Glutamatergic neuron (in vitro differentiated cells): ENCODE results near the gene NOXO1. TPM values are rescaled to one million over a fixed set of nuclear protein-coding genes. Genes with fewer than 3 reads are reported as not detected.
"Not testable (repeated sequence)": the region's sequence is repeated elsewhere in the genome, so short reads cannot be mapped to it uniquely, and the experiment has no call there.

Experiments
- DNase-seq: peaks from one replicate; pipeline ENCODE4 v3.0.0; 2022
- H3K27ac Mint-ChIP-seq: one replicate; pipeline ENCODE4 v1.8.0; 2020; ENCODE audit warnings: mild to moderate bottlenecking, mixed read lengths, inconsistent platforms; ENCODE audit not compliant: unreplicated experiment
- H3K27me3 Mint-ChIP-seq: one replicate; pipeline ENCODE4 v1.8.0; 2020; ENCODE audit warnings: mild to moderate bottlenecking, moderate library complexity, mixed read lengths, inconsistent platforms; ENCODE audit not compliant: unreplicated experiment
- H3K36me3 Mint-ChIP-seq: one replicate; pipeline ENCODE4 v1.8.0; 2020; ENCODE audit warnings: mild to moderate bottlenecking, mixed read lengths, inconsistent platforms; ENCODE audit not compliant: unreplicated experiment
- H3K4me1 Mint-ChIP-seq: one replicate; pipeline ENCODE4 v1.8.0; 2020; ENCODE audit warnings: mild to moderate bottlenecking, low read depth, mixed read lengths, inconsistent platforms; ENCODE audit not compliant: unreplicated experiment
- H3K4me3 Mint-ChIP-seq: one replicate; pipeline ENCODE4 v1.8.0; 2020; ENCODE audit warnings: mild to moderate bottlenecking, mixed read lengths, inconsistent platforms; ENCODE audit not compliant: unreplicated experiment
- H3K9me3 Mint-ChIP-seq: one replicate; pipeline ENCODE4 v1.8.0; 2020; ENCODE audit warnings: mild to moderate bottlenecking, moderate library complexity, mixed read lengths, inconsistent platforms; ENCODE audit not compliant: unreplicated experiment
- CTCF ChIP-seq: fragments of 200-600 bp; sonication (generic); IDR thresholded peaks from one replicate; pipeline ENCODE4 v1.5.0; 2021; ENCODE audit not compliant: partially characterized antibody, unreplicated experiment
- total RNA-seq: library from RNA; stranded (reverse); fragmentation: NEBNext Ultra II Directional; extraction: Animal tissue kit (Norgen Biotek cat#: 25700); gene quantifications from one replicate; pipeline ENCODE4 v1.2.1, GENCODE V29; 2021; ENCODE audit not compliant: unreplicated experiment

Gene NOXO1
- total RNA-seq, 1 donor from 2014 or later: 1.3 TPM

DNA sequence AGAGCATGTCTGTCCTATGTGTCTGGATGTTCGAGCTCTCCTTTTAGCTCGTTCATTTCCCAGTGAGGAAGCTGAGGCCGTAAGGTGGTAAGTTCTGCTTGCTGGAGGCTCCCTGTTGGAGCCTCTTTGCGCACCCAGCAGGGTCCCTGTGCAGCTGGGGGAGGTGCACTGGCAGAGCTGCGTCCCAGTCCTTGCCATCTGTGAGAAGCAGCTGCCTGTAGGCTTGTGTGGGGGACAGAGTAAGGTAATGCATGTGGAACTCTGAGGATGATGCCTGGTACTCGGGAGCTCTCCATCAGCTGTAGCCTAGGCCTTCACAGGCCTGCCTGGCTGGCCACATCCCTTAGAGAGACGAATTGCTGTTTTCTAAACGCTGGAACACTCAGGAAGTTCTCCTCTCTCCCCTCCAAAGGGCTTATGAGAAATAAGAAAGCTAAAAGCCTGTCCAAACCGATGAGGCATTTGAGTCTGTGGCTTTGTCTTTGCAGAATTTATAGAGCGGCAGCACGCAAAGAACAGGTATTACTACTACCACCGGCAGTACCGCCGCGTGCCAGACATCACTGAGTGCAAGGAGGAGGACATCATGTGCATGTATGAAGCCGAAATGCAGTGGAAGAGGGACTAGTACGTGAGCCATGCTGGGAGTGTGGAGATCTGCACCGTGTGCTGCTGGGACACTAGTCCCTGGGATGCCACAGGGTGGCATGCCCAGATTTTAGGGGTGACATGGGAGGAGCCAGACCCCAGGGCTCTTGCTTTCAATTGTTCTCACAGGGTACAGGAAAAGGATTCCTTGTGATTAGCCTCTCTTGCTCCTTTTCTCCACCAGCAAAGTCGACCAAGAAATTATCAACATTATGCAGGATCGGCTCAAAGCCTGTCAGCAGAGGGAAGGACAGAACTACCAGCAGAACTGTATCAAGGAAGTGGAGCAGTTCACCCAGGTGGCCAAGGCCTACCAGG, 20.3 kb downstream of the NOXO1 start:
- peaks cover 13% of the 10 kb centered on the region for H3K27me3 Mint-ChIP-seq
- no peak for TF ChIP-seq CTCF
- H3K9me3 Mint-ChIP-seq: peaks cover 19% of the 10 kb centered on the region
- peak overlapping the region; percentile 76 for H3K27ac Mint-ChIP-seq
- peak overlapping the region; percentile 90 for H3K4me3 Mint-ChIP-seq
- peak; percentile 71 for DNase-seq
- peaks cover 18% of the 10 kb centered on the region for H3K4me1 Mint-ChIP-seq
- no peaks in the 10 kb centered on the region for H3K36me3 Mint-ChIP-seq

- no peaks in the 10 kb centered on the region for H3K36me3 Mint-ChIP-seq
- H3K27me3 Mint-ChIP-seq: peaks cover 8% of the 10 kb centered on the region
- H3K27ac Mint-ChIP-seq: peak within 1 kb of the TSS; percentile 82
- peak; percentile 96 for DNase-seq
- peak within 1 kb of the TSS; percentile 90 for H3K4me3 Mint-ChIP-seq
- peaks cover 18% of the 10 kb centered on the region for H3K4me1 Mint-ChIP-seq
- TF ChIP-seq CTCF: peak; percentile 38
- peaks cover 16% of the 10 kb centered on the region for H3K9me3 Mint-ChIP-seq
These were observed 21.8 kb downstream of the NOXO1 start, which contains the start of gene NDUFB10 for GRCh38 chr16:1959269-1960039. Gene NDUFB10, plus strand, starts transcription at chr16:1959538. Its CDS starts 87 bp downstream, at chr16:1959625.

DNA sequence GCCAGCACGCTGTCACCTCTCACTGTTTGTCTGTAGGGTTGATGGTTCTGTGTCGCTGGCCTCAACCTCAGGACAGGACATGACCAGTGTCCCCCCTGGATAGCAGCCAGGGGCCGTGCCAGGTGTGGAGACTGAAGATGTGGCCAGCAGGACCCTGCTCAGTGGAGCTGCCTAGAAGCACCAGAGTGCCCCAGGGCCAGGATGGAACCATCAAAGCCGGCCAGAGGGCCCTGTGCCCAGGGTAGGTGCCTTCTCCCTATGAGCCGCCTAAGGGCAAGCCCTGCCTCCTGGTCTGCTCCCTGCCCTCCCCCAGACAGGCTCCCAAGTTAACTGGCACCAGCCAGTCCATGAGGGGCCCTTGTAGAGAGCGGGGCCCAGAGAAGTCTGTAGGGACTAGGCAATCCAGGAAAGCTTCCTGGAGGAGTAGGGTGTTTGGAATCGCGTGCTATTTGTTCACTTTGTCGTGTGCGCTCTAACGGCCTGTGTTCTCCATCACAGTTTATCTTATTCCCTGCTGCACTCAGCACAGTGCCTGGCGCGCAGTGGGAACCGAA, 22.5 kb downstream of the NOXO1 start:
- Mint-ChIP-seq H3K36me3 (no peaks in the 10 kb centered on the region), H3K27me3 (peaks cover 5% of the 10 kb centered on the region), H3K4me1 (peaks cover 16% of the 10 kb centered on the region), H3K9me3 (peaks cover 12% of the 10 kb centered on the region), H3K27ac (peak overlapping the region; percentile 82), H3K4me3 (peak overlapping the region; percentile 90)
- no peak for TF ChIP-seq CTCF
- no peak for DNase-seq

- H3K36me3 Mint-ChIP-seq, H3K4me3 Mint-ChIP-seq, H3K27ac Mint-ChIP-seq, DNase-seq, H3K27me3 Mint-ChIP-seq: not testable (repeated sequence)
- Mint-ChIP-seq H3K9me3 (peaks cover 12% of the 10 kb centered on the region), H3K4me1 (peaks cover 13% of the 10 kb centered on the region)
These were observed 23.2 kb downstream of the NOXO1 start for GRCh38 chr16:1958143-1958491.

GRCh38 chr16:1957434-1958142, 23.7 kb downstream of the NOXO1 start:
- DNase-seq, H3K27ac Mint-ChIP-seq, H3K4me3 Mint-ChIP-seq, H3K36me3 Mint-ChIP-seq, H3K27me3 Mint-ChIP-seq: not testable (repeated sequence)
- Mint-ChIP-seq H3K9me3 (peaks cover 12% of the 10 kb centered on the region), H3K4me1 (peaks cover 11% of the 10 kb centered on the region)
